GM18526 (cell line): Measurements from ENCODE around the gene RUNX1.

Experiments used
- POLR2A ChIP-seq: IDR thresholded peaks from 3 replicates; pipeline ENCODE4 v1.6.1; 2011; ENCODE audit not compliant: insufficient read length; ENCODE audit errors: extremely low read depth

Gene RUNX1

DNA sequence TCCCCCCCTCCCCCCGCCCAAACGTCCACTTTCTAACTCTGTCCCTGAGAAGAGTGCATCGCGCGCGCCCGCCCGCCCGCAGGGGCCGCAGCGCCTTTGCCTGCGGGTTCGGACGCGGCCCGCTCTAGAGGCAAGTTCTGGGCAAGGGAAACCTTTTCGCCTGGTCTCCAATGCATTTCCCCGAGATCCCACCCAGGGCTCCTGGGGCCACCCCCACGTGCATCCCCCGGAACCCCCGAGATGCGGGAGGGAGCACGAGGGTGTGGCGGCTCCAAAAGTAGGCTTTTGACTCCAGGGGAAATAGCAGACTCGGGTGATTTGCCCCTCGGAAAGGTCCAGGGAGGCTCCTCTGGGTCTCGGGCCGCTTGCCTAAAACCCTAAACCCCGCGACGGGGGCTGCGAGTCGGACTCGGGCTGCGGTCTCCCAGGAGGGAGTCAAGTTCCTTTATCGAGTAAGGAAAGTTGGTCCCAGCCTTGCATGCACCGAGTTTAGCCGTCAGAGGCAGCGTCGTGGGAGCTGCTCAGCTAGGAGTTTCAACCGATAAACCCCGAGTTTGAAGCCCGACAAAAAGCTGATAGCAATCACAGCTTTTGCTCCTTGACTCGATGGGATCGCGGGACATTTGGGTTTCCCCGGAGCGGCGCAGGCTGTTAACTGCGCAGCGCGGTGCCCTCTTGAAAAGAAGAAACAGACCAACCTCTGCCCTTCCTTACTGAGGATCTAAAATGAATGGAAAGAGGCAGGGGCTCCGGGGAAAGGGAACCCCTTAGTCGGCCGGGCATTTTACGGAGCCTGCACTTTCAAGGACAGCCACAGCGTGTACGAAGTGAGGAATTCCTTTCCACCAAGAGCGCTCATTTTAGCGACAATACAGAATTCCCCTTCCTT, 158.1 kb downstream of the RUNX1 start:
- no peak for TF ChIP-seq POLR2A

DNA sequence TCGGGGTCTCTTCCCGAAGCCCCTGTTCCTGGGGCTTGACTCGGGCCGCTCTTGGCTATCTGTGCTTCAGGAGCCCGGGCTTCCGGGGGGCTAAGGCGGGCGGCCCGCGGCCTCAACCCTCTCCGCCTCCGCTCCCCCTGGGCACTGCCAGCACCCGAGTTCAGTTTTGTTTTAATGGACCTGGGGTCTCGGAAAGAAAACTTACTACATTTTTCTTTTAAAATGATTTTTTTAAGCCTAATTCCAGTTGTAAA, 158.7 kb downstream of the RUNX1 start:
- no peak for TF ChIP-seq POLR2A

DNA sequence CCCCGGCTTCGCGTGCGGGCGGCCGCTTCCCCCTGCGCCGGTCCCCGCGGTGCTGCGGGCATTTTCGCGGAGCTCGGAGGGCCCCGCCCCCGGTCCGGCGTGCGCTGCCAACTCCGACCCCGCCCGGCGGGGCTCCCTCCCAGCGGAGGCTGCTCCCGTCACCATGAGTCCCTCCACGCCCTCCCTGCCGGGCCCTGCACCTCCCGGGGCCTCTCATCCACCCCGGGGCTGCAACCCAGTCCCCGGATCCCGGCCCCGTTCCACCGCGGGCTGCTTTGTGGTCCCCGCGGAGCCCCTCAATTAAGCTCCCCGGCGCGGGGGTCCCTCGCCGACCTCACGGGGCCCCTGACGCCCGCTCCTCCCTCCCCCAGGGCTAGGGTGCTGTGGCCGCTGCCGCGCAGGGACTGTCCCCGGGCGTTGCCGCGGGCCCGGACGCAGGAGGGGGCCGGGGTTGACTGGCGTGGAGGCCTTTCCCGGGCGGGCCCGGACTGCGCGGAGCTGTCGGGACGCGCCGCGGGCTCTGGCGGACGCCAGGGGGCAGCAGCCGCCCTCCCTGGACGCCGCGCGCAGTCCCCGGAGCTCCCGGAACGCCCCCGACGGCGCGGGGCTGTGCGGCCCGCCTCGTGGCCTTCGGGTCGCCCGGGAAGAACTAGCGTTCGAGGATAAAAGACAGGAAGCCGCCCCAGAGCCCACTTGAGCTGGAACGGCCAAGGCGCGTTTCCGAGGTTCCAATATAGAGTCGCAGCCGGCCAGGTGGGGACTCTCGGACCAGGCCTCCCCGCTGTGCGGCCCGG, 159.2 kb downstream of the RUNX1 start:
- no peak for TF ChIP-seq POLR2A

DNA sequence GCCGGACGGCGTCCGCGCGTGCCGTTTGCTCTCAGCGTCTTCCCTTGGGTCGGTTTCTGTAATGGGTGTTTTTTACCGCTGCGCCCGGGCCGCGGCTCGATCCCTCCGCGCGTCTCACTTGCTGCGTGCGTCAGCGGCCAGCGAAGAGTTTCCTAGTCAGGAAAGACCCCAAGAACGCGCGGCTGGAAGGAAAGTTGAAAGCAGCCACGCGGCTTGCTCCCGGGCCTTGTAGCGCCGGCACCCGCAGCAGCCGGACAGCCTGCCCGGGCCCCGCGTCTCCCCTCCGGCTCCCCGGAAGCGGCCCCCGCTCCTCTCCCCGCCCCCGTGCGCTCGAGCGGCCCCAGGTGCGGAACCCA, 159.8 kb downstream of the RUNX1 start:
- TF ChIP-seq POLR2A, result no peak

DNA sequence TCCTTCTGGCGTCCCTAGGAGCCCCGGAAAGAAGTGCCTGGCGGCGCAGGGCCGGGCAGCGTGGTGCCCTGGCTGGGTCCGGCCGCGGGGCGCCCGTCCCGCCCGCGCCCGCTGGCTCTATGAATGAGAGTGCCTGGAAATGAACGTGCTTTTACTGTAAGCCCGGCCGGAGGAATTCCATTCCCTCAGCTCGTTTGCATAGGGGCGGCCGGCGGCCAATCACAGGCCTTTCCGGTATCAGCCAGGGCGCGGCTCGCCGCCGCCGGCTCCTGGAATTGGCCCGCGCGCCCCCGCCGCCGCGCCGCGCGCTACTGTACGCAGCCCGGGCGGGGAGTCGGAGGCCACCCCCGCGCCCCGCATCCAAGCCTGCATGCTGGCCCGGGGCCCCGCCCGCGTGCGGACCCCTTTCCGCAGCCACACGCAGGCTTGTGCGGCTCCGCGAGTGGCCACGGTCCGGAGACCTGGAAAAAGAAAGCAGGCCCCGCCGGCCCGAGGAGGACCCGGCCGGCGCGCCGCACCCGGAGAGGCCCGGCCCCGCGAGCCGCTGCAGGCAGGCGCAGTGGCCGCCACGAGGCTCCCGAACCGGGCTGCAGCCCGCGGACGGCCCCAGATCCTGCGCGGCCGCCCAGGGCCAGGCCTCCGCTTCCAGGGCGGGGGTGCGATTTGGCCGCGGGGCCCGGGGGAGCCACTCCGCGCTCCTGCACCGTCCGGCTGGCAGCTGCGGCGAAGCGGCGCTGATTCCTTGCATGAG, 160.4 kb downstream of the RUNX1 start:
- peak; percentile 65 for TF ChIP-seq POLR2A

DNA sequence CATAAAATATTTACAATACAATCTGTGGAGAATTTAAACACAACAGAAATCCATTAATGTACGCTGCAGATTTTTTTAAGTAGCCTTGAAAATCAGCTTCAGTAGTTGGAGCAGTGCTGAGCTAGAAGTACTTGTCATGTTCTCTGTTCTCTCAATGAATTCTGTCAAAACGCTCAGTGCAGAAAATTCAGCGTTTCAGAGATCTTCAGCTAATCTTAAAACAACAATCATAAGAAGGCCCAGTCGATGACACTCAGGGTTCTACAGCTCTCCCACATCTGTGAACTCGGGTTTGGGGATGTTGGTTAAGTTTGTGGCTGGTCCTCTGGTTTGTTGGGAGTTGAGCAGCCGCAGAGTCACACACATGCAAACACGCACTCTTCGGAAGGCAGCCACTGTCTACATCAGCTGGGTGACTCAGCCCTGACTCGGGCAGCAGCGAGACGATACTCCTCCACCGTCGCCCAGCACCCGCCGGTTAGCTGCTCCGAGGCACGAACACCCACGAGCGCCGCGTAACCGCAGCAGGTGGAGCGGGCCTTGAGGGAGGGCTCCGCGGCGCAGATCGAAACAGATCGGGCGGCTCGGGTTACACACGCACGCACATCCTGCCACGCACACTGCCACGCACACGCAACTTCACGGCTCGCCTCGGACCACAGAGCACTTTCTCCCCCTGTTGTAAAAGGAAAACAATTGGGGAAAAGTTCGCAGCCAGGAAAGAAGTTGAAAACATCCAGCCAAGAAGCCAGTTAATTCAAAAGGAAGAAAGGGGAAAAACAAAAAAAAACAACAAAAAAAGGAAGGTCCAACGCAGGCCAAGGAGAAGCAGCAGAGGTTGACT, 161.2 kb downstream of the RUNX1 start:
- no peak for TF ChIP-seq POLR2A

DNA sequence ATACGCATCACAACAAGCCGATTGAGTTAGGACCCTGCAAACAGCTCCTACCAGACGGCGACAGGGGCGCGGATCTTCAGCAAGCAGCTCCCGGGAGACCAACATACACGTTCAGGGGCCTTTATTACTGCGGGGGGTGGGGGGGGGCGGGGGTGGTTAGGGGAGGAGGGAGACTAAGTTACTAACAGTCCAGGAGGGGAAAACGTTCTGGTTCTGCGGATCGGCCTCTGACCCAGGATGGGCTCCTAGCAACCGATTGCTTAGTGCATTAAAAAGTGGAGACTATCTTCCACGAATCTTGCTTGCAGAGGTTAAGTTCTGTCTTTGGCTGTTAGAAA, 162.0 kb downstream of the RUNX1 start:
- no peak for TF ChIP-seq POLR2A

DNA sequence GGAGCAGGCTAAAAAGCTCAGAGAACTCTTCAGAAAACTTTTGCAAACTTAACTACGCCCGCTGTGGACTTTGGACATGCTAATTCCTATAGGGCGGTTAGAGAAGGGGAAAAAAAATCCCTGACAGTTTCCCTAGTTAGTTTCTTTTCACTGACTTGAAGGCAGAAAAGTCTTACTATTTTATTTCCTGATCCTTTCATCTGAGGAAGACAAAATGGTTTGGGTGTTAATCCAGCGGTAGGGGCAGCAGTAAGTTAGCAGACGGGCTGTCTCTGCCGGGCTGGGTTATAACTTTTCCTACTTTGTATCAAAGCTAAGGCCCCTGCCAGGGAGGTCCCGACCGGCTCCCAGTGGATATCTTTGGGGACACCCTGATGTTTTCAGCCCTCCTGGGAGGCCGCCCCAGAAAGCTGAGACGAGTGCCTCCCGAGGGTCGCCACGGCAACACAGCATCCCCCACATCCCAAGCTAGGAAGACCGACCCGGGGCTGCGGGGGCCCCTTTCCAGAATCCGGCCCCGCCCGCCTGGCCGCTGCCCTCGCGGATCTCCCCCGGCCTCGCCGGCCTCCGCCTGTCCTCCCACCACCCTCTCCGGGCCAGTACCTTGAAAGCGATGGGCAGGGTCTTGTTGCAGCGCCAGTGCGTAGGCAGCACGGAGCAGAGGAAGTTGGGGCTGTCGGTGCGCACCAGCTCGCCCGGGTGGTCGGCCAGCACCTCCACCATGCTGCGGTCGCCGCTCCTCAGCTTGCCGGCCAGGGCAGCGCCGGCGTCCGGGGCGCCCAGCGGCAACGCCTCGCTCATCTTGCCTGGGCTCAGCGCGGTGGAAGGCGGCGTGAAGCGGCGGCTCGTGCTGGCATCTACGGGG, 162.6 kb downstream of the RUNX1 start:
- no peak for TF ChIP-seq POLR2A

DNA sequence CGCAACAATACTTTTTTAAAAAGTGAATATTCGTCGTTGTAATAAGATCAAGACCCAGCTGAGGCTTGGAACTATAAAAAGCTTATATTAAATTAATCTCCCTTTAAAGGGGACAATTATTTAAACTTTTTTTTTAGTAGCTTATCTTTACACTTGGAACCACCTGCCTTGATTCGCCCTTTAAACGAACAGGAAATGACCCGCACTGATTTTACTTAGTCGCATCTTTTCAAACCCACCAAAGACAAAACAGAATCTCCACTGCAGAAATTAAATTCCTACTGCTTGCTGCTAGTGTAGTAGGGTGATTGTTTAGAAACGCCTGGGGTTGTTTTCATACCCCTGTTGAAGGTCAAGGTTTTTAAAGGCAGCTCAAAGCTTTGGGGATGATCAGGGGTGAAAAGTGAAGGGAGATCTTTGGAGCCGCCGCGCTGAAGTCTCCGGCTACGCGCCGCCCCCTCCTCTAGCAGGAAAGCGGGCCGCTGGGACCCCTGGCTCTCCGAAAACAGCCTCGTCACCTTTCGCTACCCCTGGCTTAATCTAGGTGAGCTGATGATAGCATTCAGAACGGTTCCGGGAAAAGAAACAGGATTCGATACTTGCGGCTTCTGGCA, 163.4 kb downstream of the RUNX1 start:
- no peak for TF ChIP-seq POLR2A

DNA sequence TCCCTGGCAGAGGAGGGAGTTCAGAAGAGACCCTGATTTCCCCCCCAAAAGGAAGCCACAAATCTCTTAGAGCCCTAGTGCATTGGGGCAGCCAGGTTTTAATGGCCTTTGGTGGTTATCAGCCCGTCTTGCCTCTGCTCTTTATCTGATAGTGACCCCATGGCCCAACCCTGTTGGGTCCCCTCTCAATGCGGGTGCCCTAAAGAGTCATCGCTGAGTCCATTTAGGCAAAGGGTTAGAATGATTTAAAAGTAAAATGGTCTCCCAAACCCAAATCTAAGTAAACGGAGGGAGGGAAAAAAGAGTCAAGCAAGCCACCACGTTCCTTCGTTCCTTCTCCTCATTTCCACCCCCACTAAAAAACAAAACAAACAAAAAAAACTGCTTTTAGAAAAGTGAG, 164.0 kb downstream of the RUNX1 start:
- TF ChIP-seq POLR2A, result no peak

DNA sequence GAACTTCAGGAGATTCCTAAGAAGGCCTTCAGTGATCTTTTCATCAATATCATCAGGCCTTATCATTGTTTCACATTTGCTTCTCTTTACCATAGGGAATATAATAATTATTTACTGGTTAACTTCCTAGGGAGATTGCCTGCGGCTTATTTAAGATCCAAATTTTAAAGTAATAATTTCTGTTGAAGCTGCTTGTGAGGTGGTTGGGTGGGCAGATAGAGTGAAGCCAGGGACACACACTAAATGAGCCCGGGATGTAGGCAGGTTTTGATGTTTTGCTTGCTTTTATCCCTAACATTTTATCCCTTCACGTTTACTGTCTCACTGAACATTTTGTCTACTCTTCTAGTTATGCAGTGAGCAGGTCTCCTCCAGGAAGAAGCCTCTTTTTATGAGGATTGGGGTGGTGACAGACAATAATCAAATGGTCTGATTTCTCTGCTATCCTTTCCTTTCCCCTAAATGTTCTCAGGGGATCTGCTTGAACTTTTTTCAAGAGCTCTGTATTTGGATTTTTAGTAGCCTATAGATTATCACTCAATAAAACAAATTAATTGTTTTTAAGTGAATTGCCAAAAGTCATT, 164.7 kb downstream of the RUNX1 start:
- no peak for TF ChIP-seq POLR2A

DNA sequence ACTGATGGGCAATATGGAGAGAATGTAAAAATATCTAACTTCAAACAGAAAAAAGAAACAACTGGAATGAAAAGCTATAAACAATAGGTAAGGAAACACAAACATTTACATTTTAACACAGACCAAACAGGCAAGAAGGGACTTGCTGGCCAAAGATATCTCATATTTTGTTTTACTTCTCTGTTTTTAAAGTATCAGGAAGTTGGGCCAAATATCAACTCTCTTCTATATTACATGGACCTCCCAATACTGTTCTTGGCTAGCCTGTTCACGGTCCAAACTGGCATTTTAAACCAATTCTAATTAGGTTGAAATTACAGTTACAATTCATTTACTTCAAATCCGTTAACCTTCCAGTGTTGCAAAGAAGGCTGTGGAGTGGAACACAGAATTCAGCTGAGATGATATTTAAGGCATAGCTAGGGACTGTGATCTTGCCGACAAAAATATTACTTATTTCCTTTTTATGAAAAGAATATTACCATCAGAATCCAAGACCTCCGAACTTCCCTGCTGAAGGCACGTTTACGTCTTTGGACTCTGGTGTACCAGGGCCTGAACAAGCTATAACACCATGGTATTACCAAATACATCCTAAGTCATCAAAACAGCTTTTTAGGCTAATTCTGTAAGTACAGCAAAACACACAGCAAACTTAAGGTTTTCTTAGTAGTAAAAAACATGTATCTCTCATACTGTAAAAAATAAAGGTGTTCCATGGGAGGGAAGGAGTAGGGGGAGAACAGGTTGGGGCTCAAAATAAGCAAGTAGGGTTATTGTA, 165.4 kb downstream of the RUNX1 start:
- no peak for TF ChIP-seq POLR2A

DNA sequence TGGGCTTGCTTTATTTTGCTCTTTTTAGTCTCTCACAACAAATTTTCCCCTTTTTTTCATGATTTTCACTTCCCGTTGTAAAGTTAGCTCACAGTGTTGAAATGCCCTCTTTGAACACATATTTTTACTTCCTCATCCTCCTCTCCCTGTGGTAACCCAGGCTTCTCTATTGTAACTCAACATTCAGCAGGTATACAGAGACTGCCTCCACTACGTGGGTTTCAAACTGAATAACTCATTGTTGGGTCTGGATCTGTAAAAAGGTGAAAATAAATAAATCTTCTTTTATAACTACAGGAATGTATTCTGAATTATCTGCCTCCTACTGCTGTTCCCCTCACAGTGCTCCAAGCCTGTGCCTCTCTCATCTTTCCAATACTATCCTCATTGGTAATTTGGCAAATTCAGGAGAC, 166.4 kb downstream of the RUNX1 start:
- no peak for TF ChIP-seq POLR2A
